HG03565 (cell line): ENCODE data around the gene ACTR3.
"Not testable (repeated sequence)": the region's sequence is repeated elsewhere in the genome, so short reads cannot be mapped to it uniquely, and the experiment has no call there.

Experiments used
- ATAC-seq: cut with Tn5 transposase; IDR thresholded peaks from one replicate; pipeline ENCODE4 v1.9.1; 2021; ENCODE audit warnings: mild to moderate bottlenecking, moderate library complexity; ENCODE audit not compliant: unreplicated experiment

The ACTR3 gene

DNA sequence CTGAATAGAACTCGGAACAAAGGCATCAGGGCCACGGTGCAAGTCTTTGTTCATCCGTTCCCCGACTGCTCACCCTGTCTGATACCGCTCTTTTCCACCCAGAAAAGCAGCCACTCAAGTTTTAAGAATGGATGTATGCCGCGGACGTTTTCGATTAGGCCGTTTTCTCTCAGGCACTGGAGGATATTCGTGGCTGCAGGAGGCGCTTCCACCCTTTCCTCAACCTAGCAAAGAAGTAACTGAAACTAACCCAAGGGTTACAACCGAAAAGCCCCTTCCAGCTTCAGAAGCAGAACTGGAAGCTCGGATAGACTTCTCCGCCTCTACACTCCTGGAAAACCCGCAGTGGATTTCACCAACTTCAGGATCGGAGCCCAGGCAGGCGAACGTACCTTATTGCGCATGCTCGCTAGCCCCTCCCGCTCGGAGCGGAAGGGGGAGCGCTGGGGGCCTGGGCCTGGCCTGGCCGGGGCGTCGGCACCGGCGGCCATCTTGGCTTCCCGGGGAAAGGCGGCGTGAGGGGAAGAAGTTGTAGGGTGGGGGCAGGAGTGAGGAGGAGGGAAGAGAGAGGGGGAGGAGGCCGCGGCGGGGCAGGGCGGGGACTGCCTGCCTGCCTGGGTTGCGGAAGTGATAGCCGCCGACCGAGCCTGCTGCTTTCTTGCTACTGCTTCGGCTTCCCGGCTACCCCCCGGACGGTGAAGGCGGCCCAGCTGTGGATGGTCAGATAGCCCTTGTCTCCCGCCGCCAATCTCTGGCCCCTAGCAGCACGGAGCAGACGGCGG is at the start of gene ACTR3:
TSS of gene ACTR3 (plus strand) at position 619 of the 782 bp plus-strand sequence. CDS start 191 bp downstream, outside the sequence.
- peak; percentile 39 for ATAC-seq

DNA sequence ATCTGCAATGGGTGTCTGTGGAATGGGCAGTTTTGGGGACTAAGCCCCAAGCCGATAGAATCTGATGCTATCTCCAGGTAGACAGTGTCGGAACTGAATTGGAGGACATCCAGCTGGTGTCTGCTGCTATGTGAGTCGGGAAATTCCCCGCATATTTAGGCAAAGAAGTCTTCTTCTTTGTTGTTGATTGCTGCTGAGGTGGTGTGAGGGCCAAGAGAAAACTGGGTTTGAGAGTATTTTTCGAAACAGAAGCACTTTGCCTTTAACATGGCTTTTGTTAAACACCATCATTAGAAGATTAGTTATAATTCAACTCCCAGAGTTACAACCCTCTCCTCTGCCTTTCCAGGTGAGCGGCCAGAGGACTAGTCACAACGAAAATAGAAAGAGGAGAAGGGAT is 49.4 kb upstream of the ACTR3 start:
- no peak for ATAC-seq

DNA sequence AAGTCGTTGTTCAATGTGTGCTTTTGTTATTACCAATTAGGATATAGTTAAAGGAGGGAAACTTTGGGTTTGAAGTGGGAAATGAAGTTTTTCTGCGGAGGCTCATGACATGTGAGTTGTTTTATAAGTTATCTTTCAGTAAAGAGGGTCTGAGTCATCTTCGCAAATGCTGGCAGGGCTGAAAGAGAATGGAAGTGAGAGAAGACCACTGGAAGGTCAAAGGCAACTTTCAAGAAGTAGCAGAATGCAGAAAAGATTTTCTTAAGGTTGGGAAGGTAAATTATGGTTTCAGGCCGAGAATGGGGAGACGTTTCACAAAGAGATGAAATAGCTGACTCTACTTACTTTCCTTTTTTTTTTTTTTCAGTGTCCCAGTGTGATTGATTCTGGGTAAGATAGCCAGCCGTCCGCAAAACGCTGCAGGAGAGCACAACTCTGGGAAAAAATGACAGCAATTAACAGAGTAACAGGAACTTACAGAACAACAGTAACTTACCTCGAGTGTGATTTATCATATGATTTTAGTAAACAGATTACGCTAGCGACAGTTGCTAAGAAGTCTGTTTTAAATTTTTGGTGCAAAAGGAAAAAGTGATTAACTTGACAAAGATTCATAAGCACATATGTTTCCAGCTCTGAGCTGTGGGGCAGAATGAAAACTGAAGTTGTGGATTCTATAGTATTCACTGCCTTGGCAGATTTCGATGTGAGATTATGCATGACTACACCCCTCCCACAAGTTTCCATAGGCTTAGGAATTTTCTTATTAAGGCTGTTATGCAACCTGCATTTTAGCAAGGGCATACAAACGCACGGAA is 46.8 kb upstream of the ACTR3 start:
- ATAC-seq, result no peak

DNA sequence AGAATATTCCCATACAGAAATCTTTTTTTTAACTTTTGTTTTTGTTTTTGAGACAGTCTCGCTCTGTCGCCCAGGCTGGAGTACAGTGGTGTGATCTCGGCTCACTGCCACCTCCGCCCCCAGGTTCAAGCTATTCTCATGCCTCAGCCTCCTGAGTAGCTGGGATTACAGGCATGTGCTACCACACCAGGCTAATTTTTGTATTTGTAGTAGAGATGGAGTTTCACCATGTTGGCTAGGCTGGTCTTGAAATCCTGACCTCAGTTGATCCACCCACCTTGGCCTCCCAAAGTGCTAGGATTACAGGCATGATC is 46.2 kb upstream of the ACTR3 start:
- not testable (repeated sequence) for ATAC-seq

DNA sequence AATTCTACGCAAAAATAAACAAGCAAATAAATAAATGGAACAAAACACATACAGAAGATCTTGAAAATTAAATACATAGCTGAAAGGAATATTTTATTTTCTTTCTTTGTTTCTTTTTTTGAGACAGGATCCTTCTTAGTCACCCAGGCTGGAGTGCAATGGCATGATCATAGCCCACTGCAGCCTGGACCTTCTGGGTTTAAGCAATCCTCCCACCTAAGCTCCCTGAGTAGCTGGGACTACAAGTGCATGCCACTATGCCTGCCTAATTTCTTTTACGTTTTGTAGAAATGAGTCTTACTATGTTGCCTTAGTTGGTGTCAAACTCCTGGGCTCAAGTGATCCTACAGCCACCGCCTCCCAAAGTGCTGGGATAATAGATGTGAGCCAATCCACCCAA is 44.6 kb upstream of the ACTR3 start:
- ATAC-seq, result no peak

DNA sequence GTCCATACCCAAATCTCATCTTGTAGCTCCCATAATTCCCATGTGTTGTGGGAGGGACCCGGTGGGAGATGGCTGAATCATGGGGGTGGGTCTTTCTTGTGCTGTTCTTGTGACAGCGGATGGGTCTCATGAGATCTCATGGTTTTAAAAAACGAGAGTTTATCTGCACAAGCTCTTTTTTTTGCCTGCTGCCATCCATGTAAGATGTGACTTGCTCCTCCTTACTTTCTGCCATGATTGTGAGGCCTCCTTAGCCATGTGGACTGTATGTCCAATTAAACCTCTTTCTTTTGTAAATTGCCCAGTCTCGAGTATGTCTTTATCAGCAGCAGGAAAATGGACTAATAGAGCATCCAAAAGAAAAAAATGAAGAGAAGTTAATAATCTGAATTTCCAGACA is 44.1 kb upstream of the ACTR3 start:
- not testable (repeated sequence) for ATAC-seq

DNA sequence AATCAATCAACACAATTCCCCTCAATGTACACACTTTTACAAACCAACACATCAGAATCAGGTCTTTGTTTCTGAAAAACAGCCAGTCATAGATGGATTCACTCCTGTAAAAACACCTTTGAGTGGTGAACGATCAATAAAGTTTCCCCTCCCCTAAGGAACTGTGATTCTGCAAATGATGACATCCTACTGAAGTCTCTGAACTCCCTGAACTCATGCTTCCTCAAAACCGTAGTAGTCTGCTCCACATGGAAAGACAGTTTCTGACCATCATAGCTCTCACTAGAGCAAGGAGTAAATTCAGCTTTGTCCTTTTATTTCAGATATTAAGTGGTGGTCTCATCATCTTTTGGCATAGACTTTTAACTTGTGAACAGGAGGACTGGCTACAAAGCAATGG is 43.5 kb upstream of the ACTR3 start:
- no peak for ATAC-seq

DNA sequence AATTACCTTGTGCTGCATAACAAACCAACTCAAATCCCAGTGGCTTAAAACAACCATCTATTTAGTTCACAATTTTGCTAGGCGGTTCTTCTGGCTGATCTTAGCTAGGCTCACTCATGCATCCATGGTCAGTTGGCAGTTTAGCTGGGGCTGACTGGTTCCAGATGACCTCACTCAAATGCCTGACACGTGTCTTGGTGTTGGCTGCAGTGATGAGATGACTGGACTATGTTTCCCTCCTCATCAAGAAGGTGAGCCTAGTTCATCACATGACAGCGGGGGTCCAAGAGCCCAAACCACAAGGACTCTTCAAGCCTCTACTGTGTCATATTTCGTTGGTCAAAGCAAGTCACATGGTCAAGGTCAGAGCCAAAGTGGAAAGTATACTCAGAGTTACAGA is 42.7 kb upstream of the ACTR3 start:
- ATAC-seq, result peak; percentile 65

DNA sequence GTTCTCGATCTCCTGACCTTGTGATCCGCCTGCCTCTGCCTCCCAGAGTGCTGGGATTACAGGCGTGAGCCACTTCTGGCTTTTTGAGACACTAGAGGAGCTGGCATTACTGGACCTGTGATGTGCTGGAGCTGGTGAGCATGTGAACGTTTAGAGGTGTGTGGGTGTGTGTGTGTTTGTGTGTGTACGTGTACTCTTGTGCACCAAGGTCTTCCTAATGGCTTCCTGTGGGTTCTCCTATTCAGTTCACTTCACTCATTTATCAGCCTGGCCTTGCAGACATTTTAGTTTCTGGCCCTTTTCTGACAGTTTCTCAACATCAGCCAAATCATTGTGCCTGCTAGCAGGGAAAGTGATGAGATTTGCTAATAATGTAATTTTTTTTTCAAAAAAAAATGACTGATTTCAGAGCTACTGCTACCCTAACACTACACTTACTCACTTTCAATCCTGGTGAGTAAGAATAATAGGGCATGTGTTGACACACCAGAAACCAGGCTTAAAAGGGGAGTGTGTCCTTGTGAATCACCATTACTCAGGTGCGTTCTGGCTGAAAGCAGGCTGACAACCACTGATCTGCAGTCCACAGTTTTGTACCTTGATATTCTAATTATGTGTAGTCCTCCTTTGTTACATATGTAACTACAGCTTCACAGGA is 41.0 kb upstream of the ACTR3 start:
- peak; percentile 64 for ATAC-seq

DNA sequence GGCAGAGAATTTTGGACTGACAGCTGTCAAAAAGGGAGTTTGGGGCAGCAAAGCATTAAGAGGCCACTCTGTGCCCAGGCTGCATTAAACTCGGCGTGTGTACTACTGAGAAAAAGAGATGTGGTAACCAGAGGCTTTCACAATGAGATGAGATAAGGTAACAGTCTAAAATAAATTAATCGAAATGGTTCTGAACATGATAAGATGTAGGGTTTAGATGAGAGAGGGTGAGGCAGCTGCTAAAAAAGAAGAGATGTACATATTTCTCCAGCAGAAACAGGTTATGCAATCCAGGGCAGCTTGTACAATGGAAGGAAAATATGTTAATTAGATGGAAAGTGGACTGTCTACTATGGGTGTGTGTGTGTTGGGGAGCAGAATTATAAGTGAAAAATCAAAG is 39.2 kb upstream of the ACTR3 start:
- ATAC-seq, result no peak

DNA sequence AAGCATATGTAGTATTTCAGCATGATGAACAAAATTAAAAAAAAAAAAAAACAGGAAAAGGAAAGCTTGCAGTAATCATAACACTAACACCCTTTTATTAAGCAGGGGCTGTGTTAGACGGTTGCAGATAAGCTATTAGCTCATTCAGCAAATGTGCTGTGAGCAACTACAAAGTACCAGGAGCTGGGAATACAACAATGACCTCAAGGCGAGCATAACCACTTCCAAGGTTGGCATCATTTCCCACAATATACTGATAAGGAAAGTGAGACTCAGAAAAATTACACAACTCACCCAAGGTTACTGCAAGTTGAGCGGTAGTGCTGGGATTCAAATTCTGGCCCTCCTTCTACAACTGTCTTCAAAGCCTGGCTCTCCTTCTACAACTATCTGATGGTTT is 38.2 kb upstream of the ACTR3 start:
- ATAC-seq, result no peak

DNA sequence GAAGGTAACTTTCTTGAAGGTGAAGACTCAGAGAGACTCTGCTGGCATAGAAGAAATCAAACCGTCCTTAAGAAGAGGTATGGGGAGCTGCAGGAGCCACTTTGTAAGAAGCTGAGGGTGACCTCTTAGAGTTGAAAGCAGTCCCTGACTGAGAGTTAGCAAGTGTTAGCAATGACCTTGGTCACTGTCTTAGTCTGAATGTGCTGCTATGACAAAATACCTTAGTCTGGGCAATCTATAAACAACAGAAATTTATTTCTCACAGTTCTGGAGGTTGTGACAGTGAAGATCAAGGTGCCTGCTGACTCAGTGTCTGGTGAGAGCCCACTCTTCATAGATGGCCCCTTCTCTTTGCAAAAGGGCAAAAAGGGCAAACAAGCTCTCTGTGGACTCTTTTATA is 35.7 kb upstream of the ACTR3 start:
- no peak for ATAC-seq

DNA sequence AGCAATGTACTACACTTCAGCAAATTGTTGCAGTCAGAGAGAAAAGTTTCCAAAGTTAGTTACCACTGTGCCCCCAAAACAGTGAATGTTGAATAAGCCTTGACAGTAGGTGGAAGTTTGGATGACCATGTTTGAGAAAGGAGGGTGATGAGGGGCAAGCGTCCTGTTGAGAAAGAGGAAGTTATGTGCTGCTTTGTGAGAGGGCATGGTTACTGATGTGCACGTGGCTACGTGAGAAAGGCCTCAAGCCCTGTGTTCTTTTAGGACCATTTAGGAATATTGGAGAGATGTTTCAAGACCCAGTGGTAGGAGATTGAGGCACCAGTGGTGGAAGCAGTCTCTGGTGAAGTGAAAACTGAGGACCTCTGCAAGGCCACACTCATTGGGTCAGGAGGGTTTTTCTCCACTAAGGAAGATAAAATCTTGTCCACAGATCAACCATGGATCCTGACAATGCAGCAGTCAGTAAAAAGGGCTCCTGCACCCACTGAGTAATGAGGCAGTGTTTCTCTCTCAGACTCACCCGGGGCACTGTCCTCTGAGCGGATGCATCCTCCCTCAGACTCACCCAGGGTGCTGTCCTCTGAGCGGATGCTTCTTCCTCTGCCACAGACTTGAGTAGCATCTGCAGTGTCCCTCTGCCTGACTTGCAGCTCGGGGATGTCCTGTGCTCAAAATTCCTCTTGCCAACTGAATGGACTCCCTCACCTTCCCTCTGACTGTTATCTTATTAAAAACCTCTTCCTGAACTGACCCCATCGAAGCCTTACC is 34.7 kb upstream of the ACTR3 start:
- no peak for ATAC-seq

DNA sequence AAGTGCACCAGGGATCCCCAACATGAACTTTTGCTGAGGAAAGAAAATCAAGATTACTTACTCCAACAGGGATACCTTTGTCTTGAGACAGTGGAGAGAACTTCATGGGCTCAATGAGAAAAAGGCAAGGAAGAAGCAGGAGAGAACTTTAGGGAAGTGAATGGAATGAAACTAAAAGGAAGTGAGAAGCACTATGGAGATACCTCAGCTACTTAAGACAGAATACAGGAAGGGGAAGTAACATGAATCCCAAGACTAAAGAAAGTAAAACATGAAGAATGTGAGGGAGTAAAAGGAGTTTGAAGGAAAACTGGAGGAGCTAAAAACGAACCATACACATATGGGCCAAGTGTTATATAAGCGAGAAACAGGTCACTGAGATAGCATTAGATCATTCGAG is 32.4 kb upstream of the ACTR3 start:
- no peak for ATAC-seq

DNA sequence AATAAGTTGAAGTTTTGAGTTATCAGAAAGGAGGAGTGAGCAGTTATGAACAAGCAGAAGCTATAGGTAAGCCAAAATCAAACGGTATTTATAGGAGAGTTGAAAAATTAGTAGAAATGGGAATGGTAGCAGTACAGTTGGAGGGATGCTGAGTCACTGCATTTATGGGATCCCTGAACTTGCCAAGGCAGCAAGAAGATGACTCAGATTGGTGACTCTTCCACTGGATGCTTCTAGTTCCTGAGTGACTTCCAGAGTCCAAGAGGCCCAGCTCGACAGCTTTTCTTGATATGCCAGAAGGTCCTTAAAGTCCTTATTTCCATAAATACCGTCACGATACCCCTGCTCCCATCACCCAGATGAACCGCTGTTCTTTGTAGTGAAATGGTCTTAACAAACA is 31.1 kb upstream of the ACTR3 start:
- no peak for ATAC-seq

DNA sequence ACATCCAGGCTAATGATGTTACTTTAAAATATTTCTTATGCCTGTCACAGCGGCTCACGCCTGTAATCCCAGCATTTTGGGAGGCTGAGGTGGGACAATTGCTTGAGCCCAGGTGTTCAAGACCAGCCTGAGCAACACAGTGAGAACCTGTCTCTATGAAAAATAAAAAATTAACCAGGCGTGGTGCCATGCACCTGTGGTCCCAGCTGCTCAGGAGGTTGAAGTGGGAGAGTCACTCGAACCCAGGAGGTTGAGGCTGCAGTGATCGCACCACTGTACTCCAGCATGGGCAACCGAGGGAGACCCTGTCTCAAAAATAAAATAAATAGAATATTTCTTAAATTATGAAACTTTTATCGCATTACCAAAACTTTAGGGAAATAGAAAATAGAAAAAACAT is 28.1 kb upstream of the ACTR3 start:
- no peak for ATAC-seq

DNA sequence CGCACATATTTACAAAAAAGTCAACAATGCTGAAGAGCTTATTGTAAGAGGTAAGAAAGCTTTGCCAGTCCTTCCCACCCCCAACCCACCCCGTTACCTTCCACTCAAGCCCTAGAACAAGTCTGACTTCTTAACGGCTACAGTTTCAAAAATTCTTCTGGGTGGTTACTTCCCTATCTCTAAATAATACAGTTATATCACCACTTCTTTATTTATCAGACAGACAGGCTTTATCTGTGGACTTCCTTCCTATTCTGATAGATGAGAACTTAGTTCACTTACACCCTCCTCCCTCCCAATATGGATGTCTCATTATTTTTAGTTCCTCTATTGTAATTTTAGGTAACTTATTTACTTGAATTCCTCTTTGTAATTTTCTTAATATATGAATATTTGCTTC is 26.7 kb upstream of the ACTR3 start:
- no peak for ATAC-seq

DNA sequence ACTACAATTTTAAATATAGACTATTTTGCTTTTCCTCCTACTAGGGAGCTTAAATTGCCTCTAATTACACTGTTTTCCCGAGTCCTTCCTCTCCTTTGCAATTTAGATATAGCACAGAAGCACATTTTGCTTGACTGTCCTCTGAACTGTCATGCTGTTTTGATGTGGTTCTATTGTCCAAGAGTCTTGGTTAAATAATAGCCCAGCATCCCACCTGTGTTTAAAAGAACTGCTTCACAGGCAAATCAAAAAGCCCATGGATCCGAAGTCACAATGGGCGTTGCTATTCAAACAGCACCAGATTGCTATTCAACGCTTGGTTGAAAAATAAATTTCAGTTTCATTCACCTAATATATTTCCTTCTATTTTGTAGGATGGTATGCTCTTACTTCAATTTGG is 22.3 kb upstream of the ACTR3 start:
- ATAC-seq, result no peak

DNA sequence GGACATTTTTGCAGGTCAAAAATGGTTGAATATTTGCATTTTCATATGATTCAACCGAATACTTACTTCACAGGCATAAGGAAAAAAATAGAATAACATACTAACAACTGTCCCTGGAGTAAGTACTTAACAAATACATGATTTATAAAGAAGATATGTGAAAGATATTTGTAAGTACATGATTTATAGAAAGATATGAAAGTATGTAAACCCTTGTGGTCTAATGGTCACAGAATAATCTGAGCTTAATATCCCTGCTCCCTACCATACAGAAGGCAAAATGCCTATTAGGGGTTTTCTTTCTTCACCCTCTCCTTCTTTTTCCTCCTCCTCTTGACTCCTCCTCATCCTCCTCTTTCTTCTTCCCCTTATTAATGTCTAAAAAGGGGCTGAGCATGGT is 20.6 kb upstream of the ACTR3 start:
- no peak for ATAC-seq

DNA sequence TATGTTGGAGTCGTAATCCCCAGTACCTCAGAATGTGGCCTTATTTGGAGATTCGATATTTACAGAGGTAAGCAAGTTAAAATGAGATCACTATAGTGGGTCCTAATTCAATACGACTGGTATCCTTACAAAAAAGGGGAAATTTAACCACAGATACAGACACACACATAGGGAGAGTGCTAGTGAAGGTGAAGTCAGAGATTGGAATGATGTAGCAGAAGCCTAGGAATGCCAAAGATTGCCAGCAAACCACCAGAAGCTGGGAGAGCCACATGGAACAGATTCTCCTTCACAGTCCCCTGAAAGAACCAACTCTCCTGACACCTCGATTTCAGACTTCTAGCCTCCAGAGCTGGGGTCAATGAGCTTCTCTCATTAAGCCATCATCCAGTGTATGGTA is 17.7 kb upstream of the ACTR3 start:
- ATAC-seq, result no peak

DNA sequence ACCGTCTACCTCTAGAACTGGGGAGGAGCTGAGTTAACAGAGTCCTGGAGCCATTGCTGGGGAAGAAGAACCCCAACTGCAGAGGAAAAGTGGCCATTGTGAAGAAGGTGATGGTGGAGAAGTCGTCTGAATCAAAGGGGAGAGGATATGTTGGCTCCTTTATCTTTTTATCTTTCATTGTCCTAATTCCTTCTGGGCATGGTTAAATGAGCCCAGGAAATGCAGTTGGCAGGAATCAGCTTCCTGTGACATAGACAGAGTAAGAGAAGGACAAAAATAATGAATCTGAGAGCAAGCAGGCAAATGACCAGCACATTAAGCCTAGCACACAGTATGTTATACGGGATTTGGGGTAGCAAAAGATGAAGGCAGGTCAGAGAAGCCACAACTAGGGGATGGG is 16.0 kb upstream of the ACTR3 start:
- ATAC-seq, result no peak
